ENCODE data around the gene SPTLC1.
"Not testable (repeated sequence)": the region's sequence is repeated elsewhere in the genome, so short reads cannot be mapped to it uniquely, and the experiment has no call there.

SPTLC1 gene

DNA sequence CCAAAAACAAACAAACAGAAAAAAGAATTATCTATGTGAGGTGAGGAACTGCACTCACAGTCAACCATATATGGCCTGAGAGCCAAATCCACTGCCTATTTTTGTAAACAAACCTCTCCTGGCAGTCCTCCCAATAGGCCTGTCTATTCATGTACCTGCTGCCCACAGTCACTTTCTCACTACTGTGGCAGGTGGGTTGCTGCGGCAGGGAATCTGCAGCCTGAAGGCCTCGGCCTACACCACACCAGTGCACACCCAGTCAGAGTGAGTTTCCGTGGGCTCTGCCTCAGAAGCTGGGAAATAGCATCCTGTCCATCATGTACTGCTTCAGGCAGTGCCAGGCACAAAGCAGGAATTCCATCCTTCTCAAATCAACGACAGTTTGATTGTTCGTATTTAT lies 82.3 kb downstream of the SPTLC1 start:
- no peak for DNase-seq (ENCODE audit: low read depth in 2 of 2)

DNA sequence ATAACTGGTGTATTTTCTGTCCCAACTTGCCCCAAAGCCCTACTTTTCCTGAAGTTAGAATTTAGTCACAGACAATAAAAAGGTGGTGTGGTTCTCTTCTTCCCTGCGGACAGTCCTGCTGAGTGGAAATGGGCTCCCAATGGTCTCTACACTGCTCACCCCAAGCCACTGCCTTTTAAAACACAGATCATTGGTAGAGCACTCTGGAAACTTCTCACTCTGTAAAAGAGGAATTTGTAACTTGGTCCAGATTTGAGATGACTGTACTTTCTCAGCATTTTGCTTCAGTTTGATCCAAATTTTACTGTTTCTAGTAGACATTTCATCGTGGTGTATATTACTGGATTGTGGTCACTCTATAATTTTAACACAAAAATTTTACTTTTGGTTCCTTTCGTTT lies 84.8 kb downstream of the SPTLC1 start:
- no peak for DNase-seq (ENCODE audit: low read depth in 2 of 2)

DNA sequence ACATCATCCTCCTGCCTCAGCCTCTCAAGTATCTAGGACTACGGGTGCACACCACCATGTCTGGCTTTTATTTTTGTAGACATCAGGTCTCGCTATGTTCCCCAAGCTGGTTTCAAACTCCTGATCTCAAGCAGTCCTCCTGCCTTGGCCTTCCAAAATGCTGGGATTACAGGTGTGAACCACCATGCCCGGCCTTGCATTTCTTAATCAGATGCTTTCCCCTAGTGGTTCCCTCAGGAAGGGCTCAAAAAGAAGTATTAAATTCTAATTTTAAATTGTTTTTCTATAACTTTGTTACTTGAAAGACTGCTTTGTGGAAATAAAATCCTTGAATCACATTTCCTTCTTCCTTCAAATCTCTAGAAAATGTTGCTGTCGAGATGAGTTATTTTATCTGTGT lies 85.7 kb downstream of the SPTLC1 start:
- DNase-seq (ENCODE audit: low read depth in 2 of 2) = no peak

DNA sequence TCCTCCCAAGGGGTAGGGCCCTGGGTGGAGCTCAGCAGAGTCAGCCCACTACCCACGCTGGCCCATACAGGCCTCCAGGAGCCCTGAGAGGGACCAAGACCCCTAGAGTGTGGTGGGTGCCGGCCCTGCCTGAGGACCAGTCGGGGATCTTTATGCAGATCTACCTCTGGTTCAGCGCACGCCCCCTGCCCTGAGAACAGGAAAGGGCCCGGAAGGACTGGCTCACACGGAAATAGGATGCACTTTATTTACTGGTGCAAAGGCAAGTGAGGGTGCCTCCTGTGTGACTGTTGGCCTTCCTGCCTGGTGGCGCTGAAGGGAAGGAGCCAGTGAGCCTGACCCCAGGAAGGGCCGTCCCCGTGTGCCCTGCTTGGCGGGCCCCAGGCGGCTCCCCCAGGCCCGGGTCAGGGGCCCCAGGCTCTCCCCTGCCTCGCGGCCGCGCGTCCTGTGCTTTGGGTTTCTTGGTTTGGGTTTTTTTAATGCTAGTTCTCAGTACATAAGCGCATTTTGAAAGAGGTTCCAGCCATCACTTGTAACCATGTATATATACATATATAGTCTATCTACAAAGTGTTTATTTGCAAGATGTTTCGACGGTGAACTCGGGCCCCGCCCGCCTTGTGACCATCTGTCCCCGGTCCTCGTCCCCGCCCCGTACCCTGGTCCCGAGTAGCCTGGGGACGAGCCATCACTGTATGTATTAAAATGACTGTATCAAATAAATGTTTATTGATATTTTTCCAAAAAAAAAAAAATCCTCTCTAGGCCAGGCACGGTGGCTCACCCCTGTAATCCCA lies 88.8 kb downstream of the SPTLC1 start:
- no peak for DNase-seq (ENCODE audit: low read depth in 2 of 2)

DNA sequence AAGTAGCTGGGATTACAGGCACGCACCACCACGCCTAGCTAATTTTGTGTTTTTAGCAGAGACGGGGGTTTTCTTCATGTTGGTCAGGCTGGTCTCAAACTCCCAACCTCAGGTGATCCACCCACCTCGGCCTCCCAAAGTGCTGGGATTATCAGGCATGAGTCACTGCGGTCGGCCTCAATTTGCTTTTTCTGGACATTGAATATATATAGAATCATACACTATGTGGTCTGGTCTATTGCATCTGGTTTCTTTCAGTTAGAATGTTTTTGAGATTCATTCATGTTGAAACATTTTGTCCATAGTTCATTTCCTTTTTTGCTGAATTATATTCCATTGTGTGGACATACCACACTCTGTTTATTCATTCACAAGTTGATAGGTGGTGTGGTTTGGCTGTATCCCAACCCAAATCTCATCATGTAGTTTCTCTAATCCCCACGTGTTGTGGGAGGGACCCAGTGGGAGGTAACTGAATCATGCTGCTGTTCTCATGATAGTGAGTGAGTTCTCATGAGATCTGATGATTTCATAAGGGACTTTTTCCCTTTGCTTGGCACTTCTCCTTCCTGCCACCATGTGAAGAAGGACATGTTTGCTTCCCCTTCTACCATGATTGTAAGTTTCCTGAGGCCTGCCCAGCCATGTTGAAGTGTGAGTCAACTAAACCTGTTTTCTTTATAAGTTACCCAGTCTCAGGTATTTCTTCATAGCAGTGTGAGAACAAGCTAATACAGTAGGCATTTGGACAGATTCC lies 93.2 kb downstream of the SPTLC1 start:
- DNase-seq (ENCODE audit: low read depth in 2 of 2) = not testable (repeated sequence)

DNA sequence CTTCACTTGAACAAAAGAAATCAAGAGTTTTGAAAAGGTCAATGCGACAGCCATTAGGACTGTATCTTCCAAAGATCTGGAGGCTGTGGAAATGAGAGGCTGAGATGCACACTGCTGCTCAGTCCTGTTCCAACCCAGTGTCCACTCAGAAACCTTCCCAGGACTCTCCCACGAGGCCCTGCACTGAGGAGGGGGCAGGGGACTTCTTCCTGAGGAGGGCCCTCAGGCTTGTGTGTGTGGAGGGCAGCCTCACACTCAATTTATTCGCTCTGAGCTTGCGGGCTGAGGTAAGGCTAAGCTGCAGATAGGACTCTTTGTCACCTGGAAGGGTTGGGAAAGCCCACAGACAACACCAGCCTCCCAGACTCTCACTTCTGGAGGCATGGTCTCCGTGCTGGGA lies 95.6 kb downstream of the SPTLC1 start:
- no peak for DNase-seq (ENCODE audit: low read depth in 2 of 2)

DNA sequence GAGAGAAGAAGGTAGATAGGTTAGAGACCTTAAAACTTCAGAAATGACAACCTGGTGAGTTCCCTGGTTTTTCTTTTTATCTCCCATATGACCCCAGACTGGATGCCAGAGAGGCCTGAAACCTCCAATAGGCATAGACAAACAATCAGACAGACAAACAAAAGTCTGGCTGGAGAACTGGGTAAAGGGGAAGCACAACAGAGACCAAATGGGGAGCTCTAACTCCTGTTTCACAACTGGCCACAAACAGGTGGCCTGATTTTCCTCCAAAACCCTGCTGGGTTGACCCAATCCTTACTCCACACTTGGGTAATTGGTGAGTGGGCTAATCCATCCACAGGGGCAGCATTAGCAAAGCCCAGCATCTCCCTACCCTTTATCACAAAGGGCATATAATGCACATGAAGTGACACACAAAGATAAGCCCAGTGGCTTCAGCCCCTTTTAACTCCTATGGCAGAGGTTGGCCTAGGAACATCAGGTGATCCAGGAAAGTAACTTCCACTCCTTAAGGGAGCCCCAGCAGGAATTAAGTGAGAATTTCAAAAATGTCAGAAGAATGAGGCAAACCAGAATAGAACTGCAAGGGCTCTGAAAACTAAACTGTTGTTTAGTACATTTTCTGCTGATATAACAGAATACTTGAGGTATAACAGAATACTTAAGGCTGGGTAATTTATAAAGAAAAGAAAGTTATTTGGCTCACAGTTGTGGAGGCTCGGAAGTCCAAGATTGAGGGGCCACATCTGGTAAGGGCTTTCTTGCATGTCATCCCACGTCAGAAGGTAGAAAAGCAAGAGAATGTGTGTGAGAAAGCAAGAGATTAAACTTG lies 104.3 kb downstream of the SPTLC1 start:
- DNase-seq (ENCODE audit: low read depth in 2 of 2) = no peak

DNA sequence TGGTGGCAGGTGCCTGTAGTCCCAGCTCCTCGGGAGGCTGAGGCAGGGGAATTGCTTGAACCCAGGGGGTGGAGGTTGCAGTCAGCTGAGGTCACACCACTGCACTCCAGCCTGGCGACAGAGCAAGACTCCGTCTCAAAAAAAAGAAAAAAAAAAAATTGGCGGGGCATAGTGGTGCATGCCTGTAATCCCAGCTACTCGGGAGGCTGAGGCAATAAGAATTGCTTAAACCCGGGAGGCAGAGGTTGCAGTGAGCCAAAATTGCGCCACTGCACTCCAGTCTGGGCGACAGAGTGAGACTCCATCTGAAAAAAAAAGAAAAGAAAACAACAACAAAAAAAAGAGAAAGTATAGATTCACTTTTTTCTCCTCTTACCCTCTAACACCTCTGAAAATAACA lies 105.0 kb downstream of the SPTLC1 start:
- DNase-seq (ENCODE audit: low read depth in 2 of 2) = not testable (repeated sequence)

DNA sequence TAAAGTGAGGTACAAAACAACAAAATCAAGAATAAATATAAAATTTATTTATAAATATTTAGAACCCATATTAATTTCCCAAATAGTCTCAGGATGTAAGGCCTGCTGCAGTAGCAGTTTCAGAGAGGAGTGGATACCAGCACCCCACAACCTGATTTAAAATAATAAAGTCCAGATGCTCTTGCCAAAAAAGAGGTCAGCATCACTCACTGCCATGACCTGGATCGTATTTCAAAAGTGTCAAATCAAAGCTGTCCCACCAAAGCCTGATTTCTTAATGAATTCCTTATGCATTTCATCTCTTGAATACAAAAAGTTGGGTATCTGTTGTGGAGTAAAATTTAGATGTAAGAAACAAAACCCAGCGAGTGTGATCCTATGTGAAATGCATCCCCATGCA lies 107.2 kb downstream of the SPTLC1 start:
- DNase-seq (ENCODE audit: low read depth in 2 of 2) = no peak

DNA sequence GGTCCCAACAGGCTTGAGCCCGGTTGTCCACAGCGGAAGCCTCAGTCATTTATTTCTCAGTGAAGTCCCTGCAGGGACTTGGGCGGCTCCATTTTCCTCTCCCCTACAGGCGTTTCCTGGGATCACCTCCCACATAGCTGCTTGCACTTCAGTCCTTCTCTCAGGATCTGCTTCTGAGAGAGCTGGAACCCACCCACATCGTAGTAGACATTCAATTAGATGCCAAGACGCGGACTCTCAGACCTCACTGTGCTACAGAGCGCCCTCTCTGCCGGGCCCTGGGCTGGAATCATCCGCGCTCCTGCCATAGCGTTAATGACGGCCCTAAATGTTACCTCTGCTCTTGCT lies 111.2 kb downstream of the SPTLC1 start:
- DNase-seq (ENCODE audit: low read depth in 2 of 2) = no peak

DNA sequence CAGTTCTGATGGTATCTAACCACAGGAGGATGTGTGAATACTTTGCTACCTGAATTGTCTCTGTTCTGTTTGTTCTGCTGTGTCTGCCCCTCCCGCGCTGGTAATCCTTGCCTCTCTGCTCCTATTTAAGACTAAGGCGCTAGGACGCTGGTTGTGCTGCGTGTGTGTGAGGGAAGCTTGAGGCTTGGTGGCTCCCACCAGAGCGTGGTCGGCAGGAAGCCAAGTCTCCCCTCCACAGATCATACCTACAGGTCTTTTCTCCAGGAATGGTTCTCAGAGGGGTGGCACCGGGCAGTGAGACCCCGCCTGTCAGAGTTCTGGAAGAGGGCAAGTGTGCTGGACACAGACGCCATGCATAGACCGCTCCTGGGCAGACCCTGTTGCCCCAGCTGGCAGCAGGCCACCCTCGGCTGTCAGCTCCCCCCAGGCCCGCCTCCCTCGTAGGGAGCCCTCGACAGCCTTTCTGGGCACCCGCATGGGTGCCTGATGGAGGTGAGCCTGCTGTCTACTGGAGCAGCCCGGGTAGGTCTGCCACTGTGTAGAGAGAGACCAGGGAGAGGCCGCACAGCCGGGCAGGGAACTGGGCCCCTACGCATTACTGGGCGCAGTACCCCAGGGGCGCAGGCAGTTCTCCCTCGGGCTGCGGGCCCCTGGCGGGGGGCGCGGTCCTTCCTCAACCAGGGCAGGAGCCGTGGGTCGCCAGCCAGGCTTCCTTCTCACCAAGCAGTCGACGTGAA lies 111.7 kb downstream of the SPTLC1 start:
- DNase-seq (ENCODE audit: low read depth in 2 of 2) = no peak

DNA sequence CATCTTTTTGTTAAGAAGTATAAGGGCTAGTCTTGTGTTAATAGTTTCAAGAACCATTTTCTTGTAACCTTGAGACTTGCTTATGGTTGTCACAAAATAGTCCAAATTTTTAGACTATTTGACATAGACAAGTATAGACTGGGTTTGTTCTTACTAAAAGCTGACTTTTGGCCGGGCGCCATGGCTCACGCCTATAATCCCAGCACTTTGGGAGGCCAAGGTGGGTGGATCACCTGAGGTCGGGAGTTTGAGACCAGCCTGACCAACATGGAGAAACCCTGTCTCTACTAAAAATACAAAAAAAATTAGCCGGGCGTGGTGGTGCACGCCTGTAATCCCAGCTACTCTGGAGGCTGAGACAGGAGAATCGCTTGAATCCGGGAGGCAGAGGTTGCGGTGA lies 113.3 kb downstream of the SPTLC1 start:
- not testable (repeated sequence) for DNase-seq (ENCODE audit: low read depth in 2 of 2)

DNA sequence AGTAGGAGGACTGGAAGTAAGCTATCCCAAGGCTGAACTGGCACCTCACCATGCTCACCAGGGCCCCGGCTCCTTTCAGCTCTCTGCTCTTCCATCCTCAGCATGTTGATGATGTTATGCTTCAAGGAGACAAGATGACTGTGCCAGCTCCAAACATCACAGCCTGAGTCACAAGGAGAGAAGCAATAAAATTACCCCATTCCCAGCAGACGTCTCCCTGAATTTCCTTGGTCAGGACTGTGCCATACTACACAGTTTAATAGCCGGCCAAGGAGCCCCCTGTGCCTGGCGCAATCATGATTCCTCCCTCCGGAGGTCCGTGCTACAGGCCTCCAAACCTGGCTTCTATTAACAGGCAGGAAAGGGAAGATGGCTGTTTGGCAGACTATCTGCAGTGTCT lies 114.0 kb downstream of the SPTLC1 start:
- no peak for DNase-seq (ENCODE audit: low read depth in 2 of 2)

DNA sequence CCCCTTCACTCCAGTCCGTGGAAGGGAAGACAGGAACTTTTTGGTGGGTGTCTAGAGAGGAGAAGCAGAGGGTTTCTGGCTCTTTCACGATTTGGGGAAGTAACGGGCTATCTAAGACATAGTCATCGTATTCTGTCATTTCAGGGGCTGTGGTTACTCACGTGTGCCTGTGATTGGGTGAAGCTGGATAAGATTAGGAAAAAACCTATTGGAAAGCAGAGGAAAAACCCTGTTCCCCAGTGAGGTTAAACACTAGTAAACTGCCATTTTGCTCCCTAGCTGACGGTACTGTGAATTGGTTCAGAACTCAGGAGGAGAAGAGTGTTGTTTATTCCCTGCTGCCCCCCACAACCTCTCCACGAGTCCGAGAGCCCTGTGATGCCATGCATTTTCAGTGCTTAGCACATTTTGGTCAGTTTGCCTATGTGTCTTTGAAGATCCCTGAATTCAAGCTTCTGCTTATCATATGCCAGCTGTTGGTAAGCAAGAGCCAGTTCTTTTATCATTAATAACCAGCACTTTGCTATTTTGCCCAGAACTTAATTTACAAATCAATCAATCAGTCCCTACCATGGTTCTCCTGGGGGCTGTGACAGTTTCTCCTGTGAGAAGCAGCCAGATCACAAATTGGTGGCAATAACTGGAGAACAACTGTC lies 120.1 kb downstream of the SPTLC1 start:
- no peak for DNase-seq (ENCODE audit: low read depth in 2 of 2)

DNA sequence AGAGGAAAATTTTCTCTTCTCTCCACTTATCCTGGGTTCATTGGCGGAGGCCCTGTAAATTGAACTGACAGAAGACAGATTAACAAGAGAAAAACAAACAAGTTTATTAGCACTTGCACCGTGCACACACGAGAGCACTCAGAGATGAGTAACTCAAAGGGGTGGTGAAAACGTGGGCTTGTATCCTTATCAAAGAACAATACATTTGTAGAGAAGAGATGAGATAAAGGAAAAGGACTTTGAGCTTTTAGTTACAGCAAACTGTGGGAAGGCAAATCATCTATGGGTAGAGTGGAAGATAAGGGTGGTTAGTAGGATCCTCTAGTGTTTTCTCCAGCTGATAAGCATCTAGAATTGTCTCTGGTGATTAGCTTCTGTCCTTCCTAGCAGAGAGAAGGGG lies 120.8 kb downstream of the SPTLC1 start:
- no peak for DNase-seq (ENCODE audit: low read depth in 2 of 2)

DNA sequence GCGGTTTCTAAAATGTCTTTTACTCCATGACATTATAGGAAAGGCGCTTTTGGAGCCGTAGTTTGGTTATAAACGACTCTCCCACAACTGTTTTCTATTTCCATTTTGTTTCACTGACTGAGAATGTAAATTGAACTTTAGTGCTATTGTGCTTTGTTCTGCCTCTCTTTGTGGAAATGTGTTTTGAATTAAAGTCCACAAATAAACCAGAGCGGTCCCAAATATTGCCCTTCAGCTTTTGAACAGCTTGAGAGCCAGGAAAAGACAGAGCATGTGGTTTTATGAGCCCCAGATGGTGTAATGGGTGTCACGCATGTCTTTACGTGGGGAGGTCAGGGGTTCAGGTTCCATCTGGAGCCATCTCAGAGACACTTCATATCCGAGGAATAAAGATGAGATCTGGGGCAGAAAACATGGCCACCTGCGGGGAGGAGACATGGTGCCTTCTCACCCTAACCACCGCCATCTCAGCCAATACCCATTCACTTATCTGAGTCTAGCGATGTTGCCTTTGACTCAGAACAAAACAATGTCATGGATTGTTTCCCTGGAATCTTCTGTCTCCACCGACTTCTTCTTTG lies 122.7 kb downstream of the SPTLC1 start:
- no peak for DNase-seq (ENCODE audit: low read depth in 2 of 2)

DNA sequence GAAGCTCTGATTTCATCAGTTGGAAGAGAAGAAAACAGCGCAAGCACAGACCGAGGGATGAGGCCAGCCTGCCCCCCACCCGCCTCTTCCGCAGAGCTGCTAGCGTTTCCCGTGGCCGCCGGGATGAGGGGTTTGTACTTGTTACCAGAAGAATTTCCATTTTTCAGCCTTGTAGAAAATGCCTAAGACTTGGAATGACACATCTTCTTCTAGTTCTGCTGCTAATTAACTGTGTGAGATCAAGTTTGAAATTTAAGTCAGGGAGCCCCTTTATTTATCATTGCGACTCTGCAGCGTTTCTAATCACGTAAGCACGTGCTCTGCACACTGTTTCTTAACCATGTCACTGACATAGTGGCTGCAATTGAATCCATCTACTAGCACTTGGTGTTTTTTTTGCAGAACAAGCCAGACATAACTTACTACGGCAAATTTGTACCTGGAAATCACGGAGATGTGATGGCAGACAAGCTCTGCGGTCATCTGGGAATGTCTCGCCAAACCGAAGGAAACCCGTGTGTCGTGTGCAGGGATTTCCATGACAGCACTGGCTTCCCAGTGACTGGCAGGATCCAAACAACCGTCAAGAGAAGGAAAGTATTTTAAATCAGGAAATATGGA lies 123.4 kb downstream of the SPTLC1 start:
- DNase-seq (ENCODE audit: low read depth in 2 of 2) = no peak

DNA sequence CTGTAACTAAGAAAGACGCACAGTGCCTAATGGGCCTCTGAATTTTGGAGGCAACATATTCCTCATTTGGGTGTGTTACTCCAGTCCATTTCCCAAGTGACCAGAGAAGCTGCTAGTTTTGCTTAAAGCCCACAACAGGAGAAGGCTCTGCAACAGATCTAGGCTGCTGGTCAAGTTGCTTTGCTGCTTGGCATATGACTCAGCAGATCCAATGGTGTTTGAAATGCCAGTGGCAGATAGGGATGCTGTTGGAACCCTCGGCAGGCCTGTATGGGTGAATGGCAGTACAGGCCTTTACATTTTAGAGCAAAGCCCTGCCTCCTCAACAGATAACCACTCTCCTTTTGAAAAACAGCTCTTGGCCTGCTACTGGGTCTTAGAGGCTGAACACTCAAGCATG lies 129.0 kb downstream of the SPTLC1 start:
- DNase-seq (ENCODE audit: low read depth in 2 of 2) = no peak

DNA sequence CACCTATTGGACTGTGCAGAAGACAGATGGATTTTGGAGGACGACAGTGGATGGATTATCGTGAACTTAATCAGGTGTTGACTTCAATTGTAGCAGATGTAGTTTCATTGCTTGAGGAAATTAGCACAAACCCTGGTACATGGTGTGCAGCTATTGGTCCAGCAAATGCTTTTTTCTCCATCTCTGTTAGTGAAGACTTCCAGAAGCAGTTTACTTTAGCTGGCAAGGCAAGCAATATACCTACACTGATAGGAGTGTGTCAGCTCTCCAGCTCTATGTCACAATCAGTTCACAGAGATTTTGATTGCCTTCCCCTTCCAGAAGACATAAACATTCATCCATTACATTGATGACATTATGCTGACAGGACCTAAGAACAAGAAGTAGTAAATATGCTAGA lies 129.5 kb downstream of the SPTLC1 start:
- DNase-seq (ENCODE audit: low read depth in 2 of 2) = no peak
